Cortex of kidney (tissue), 1 donor: ENCODE results near the gene SLC34A1.
"Not testable (repeated sequence)": the region's sequence is repeated elsewhere in the genome, so short reads cannot be mapped to it uniquely, and the experiment has no call there.

ENCODE experiments used
- DNase-seq: peaks from one replicate; lab custom pipeline; 2025; lab: John Stamatoyannopoulos, UW

Gene SLC34A1

DNA sequence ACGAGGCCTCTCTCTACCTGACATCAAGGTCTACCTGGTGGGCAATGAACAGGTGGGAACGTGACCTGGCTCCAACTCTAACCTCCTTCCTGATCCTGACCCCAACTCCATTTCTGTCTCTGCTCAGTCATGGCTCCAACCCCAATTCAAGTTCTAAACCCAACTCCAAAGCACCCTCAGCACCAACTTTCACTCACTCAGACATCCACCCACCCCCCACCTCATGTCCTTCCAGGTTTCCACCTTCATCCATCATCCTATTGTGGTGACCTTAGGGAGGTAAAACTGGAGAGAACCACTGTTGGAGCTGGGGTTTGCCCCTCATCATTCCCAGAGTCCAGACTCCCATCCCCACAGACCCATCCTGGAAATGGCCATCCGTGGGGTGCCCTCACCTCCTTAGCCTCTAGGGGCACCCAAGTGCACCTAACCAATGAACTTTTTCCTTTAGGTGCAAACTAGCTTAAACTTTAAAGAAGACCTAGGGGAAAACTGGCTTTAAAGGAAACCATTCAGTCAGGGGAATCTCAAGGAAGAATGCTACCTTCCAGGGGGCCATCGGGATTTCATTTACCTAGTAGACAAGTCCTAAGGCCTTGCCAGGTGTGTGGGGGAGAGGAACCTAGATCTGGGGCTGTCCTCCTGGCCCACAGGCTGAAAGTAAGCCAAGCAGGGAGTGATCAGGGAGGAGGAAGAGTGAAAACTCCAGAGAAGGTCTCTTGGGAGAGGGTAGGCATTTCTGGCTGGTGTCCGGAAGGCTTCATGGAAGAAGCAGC is 15.2 kb upstream of the SLC34A1 start:
- no peak for DNase-seq

DNA sequence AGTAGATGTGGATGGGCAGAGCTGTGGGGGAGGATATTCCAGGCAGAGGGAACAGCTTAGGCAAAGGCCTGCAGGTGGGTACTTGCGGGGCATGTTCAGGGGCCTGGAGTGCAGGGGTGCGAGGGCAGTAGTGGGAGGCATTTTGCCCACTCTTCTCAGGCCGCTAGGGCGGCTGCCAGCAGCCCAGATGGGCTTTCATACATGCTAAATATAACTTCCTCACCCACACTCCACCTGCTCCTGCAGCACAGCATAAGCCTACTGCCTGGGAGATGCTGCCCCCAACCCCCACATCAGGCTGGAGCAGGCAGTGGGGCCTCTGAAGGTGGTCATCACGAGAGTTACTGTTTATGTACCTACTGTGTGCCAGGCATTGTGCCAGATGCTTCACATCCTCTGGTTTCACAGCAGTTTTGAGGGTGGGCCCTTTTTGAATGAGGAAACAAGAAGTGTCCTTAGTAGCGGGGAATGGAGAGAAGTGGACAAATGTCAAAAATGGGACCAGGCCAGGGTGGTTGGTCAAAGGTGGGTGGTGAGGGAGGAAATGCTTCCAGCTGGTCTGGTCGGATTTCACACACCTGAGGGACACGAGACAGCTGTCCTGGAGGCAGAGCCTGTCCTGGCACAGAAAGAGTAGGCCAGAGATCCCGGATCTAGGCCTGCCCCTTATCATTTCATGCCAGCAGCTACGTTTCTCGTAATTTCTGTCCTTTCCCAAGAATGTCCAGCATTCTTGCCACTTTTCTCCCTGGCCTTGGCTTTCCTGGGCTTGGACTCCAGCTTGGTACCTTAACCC is 14.4 kb upstream of the SLC34A1 start:
- DNase-seq: no peak

DNA sequence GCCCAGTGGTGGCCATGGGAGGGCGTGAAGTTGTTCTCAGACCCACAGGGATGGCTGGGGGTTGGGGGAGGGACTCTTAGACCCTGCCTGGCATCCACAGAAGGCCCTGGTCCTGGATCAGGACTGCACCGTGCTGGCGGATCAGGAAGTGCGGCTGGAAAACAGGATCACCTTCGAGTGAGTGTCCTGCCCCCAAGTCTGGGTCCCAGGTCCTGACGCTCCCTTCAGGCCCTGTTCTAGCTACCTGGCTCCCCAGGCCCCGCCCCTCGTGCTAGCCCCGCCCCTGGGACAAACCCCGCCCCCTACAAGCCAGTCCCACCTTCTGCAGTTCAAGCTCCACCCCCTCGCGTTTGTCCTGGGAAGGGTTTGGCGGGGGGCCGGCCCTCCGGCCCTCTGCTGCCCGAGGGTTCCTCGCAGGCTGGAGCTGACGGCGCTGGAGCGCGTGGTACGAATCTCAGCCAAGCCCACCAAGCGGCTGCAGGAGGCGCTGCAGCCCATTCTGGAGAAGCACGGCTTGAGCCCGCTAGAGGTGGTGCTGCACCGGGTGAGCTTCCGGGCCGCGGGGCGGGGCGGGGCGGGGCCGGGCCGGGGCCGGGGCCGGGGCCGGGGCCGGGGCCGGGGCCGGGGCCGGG is 13.6 kb upstream of the SLC34A1 start:
- no peak for DNase-seq

DNA sequence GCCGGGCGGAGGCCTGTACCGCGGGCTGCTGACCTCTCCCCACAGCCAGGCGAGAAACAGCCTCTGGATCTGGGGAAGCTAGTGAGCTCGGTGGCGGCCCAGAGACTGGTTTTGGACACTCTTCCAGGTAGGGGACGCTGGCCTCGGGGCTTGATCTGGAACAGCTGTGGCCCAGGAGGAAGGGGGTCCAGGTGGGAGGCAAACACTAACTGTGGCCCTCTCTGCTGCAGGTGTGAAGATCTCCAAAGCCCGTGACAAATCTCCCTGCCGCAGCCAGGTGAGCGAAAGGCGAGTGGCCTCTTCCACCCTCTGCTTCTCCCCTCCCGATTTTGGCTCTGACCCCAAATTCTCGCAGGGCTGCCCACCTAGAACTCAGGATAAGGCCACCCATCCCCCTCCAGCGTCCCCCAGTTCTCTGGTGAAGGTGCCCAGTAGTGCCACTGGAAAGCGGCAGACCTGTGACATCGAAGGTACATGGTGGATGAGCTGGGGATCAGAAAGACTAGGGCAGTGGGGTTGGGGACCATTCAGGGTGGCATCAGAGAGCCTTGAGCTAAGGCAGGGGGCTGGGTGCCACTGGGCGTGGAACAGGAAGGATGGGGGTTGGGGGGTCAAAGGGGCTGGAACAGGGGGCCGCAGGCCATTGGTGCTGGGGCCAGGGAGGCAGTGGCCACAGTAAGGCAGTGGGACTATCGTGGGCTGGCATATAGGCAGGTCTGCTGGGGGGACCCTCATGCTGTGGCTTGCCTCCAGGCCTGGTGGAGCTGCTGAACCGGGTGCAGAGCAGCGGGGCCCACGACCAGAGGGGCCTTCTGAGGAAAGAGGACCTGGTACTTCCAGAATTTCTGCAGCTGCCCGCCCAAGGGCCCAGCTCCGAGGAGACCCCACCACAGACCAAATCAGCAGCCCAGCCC is 12.9 kb upstream of the SLC34A1 start:
- DNase-seq: no peak

DNA sequence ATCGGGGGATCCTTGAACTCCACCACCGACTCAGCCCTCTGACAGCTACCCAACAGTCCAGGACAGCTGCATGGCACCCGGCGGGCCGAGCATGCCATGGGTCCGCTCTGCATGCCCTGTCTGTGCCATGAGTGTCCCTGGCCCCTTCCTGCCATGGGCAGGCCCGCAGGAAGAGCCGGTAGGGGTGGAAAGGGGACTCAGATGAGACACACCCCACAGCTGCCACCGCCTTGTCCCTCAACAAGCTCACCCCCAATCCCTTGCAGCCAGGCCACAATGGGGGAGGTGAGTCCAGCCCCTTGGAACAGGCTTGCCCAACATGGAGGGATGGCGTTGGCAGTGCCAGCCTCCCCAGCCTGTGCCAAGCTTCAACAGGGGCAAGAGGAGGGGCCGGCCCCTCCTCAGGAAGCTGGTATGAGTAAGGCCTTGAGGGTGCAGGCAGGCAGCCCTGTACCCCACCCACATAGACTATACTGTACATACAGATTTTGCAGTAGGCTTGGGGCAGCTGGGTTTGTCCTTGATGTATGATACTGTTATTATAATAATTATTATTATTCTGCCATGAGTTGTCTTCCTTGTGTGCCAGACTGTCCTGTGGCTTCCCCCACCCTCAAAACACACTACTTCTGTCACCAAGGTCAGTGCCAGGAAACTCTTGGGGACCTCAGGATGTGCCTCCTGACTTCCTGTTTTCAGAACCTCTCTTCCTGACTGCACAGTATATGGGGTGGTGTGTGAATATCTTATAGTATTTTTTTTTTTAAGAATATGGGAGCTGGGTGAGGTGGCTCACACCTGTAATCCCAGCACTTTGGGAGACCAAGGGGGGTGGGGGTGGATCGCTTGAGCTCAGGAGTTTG is 12.0 kb upstream of the SLC34A1 start:
- no peak for DNase-seq

DNA sequence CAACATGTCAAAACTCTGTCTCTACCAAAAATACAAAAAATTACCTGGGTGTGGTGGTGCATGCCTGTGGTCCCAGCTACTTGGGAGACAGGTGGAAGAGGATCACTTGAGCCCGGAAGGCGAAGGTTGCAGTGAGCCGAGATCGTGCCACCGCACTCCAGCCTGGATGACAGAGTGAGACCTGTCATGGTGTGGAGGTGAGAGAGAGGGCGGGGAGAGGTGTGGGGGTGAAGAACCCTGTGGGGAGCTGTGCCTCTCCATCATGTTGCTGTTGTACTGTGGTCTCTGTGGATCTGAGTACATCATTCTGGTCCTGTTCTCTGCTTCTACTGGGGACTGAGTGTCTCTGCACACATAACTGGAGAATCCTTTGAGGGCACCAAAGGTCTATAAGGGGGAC is 11.3 kb upstream of the SLC34A1 start:
- DNase-seq: no peak

DNA sequence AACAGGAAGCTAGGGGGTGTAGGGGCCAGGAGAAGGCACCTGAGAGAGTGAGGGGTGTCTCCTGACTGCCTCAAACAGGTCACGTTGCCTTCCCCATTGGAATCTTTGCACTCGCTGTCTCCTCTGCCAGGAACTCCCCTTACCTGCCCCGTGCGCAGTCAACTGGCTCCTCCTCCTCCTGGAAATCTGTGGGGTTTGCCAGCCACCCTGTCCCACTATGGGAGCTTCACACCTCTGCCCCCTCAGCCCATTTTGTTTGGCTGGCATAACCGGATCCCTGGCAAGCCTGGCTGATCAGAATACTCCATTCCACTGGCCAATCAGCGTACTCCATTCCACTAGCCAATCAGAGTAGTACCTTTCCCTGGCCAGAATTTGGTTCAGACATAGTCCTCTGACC is 10.4 kb upstream of the SLC34A1 start:
- no peak for DNase-seq

DNA sequence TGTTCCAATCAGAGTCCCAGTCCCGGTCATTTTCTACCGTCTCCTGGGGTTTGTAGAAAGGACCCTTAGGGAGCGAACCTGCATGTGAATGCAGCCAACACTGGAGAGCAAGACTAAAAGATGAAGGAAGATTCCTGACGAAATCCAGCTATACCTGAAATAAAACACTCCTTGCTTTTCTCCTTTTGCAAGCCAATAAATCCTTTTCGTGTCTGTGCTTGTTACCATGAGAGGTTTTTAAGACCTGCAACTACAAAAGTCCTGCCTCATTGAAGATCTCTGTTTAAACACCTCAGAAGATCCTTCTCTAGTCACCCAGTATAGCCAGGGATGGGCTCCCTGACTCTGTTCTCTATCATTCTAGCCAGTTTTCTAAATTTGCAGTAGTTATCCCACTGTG is 10.0 kb upstream of the SLC34A1 start:
- no peak for DNase-seq

DNA sequence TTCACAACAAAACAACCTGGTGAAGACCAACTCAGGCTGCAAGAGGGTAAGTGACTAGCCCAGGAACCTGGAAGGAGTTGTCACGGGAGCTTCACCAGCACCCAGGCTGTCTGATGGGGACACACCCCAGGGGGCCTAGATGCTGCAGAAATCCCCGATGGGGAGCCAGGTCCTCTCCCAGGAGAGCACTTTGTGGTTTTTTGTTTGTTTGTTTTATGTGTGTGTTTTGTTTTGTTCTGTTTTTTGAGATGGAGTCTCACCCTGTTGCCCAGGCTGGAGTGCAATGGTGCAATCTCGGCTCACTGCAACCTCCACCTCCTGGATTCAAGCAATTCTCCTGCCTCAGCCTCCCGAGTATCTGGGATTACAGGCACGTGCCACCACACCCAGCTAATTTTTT is 8.7 kb upstream of the SLC34A1 start:
- not testable (repeated sequence) for DNase-seq

DNA sequence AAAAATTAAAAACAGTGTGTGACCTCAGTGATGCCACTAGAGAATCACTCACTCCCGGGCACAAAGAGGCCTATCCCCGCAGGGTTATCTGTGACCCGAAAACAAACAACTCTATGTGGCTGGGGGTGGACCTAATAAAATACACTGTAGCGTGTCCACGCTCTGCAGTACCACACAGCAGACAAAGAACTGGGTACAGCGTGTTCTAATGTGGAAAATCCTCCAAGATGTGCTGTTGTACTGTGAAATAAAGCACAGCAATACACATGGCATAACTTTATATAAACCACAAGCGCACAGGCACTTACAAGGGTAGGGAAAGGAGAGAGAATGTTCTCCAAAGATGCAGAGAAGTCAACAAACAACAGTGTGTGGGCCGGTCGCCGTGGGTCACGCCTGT is 8.1 kb upstream of the SLC34A1 start:
- DNase-seq: no peak

DNA sequence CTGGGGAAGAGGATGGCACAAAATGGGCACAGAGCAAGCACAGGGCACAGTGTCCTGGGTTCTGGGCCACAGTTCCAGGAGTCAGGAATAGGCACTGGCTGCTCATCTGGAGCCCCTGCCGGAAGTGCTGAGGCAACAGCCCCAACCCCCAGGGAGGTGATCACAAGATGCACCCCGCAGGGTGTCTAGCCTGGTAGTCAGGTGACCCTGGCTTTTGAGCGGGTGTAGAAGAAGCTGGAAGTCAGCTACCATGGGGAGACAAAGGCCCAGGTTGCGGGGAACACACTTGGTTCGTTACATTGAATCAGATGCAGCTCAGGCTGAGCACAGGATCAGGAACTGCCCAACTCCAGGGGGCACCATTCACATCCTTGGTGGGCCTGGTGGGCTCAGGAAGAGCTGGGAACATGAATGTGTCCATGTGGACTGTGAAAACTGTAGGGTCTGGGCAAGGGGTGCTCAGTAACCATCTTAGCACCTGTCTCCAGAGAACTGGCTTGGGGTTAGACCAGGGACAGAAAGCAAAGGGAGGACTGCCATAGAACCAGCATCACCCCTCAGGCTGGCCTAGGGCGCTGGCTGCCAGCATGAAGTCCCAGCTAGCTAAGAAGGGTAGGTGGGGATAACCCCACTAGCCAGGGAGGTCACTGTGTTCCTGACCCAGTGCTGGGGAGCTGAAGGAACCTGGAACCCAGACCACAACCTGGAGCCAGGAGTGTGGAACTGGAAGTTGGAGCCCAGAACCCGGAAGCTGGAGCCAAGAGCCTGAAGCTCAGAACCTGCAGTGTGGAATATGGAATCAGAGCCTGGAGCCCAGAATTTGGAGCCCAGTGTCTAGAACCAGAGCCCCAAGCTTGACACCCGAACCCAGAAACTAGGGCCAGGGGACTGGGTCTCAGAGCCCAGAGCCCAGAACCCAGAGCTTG is 6.1 kb upstream of the SLC34A1 start:
- no peak for DNase-seq

DNA sequence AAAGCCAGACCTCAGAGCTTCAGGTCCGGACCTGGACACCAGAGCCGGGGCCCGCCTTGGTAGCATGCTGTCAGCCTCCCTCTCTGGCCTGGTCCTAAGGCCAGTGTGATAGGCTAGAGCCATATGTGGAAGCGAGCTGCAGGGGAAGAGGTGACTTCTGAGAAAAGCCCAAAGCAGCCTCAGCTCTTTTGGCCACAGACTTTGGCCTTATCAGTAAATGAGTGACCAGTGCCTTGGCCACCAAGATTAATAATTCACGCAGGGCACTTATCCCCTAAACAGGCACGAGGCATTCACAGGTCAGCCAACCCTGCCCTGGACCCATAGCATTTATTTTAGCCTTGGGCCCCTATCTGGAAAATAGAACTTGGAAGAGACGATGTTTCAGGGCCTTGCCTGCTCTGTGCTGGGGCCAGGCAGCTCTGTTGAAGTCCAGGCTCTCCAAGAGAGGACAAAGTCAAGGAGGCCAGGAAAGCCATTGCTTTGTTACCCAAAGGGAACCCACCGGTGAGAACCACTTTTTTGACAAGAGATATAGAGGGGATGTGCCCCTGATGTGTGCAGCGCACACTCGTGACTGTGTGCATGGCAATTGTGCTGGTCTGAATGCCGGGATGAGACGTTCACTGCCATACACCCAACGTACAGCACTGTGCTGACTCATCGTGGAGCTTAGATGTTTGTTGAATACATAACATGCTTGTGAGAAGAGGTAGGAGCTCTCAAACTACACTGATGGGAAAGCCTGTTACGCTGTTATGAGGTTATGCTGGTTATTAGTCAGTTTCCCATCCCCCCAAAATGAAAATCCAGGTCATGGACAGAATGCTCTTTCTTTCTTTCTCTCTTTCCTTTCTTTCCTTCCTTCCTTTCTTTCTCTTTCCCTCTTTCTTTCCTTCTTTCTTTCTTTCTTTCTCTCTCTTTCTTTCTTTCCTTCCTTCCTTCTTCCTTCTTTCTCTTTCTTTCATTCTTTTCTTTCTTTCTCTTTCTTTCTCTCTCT is 5.0 kb upstream of the SLC34A1 start:
- DNase-seq: no peak

DNA sequence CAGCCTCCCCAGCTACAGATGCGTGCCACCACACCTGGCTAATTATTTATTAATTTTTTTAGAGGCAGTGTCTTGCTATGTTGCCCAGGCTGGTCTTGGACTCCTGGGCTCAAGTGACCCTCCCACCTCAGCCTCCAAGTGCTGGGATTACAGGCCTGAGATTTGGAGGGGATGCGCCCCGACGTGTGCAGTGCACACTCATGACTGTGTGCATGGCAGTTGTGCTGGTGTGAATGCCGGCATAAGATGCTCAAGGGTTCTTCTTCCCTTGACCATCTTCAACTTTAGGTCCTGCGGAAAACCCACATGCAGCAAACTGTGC is 3.5 kb upstream of the SLC34A1 start:
- no peak for DNase-seq

DNA sequence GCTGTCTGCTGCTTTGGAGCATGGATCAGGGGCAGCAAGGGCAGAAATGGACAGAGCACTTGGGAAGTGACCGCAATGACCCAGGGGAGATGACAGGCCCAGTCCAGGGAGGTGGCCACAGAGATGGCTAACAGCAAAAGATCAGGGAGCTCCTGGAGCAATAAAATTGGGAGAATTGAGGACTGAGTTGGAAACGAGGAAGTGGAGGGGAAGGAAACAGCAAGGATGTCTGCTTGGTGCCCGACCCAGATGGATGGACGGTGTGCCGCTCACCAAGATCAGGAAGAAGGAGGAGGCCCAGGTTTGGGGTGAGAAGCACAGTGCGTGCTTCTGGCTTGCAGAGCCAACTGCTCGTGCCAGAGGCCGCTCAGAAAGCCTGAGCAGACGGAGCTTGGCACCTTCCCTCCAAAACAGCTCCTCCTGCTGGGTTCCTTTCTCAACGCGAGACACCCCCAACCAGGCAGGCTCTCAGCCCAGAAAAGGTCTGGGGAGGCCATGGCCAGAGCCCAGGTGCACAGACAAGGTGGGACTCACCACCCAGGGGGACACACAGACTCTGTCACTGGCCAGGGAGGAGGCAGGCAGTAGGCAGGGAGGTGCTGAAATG is 1.7 kb upstream of the SLC34A1 start:
- no peak for DNase-seq

DNA sequence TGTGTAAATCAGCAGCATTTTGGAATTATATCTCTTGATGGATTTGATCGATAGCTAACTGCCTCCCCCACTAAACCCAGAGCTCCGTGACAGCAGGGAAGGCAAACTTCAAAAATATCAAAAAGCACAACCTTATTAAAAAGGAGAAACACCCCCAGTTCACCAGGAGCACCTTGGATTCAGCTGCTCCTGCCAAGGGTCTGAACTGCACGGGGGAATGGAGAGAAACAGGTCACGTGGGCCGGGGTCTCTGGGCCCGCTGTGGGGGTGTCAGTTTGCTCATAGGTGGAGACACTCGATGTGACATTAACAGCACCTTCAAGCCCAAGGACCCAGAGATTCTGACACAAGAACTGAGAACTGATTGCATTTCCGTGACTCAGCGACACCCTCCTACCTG is 1.1 kb upstream of the SLC34A1 start:
- no peak for DNase-seq

DNA sequence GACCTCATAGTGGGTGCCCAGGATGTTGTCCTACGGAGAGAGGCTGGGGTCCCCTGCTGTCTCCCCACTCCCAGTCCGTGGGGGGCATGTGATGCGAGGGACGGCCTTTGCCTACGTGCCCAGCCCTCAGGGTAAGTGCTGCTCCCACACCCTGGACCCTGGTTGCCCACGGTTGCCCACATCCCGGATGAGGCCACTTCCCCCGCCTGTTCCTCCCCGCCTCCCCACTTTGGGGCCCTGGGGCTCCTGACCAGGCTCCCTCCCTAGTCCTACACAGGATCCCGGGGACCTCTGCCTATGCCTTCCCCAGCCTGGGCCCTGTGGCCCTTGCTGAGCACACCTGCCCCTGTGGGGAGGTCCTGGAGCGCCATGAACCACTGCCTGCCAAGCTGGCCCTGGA is 1.5 kb downstream of the SLC34A1 start:
- no peak for DNase-seq

DNA sequence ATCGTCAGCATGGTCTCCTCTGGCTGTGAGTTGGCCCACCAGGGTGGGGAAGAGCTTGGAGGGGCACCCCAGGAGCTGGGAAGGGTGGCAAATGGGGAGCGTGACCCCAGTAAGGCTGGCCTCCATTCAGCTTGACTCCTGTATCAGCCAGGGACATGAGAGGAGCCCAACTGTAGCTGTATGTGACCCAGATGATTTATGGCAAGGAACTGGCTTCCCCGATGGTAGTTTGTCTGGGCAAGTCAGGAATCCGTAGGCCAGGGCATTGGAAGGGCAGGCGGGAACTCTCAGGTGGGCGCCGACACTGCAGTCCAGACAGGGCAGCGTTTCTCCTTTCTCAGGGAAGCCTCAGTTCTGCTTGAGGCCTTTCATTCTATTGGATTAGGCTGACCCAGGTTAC is 2.3 kb downstream of the SLC34A1 start:
- no peak for DNase-seq

DNA sequence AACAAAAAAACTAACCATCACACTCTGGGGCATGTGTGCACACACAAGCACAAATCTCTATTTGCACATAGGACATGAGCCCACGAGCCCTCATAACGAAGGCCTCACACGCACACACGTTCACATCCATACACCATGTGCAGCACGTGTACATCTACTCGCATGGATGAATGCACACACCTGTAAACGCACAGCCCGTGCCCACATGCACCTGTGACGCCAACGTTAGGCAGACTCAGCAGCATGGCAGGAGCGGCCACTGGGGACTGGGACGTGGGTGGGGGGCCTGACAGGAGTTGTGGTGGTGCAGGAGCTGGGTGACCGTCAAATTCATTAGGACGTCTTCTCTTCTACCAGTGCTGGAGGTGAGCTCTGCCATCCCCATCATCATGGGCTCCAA is 3.2 kb downstream of the SLC34A1 start:
- no peak for DNase-seq
